Endothelial cell of umbilical vein (primary cell): Measurements from ENCODE around the gene TUSC2. TPM values are rescaled to one million over a fixed set of nuclear protein-coding genes. Genes with fewer than 3 reads are reported as not detected.

Experiments used
- BruUV-seq: library from RNA; stranded (reverse); fragments of 400-500 nt; replicated peaks from 2 replicates; lab custom pipeline; 2021; lab: Mats Ljungman, UMichigan
- CTCF ChIA-PET: fragments of 300-600, 350-600 bp; sonication (Branson Sonifier 250); formaldehyde crosslinking; loops from one replicate; lab custom pipeline; 2021; ENCODE audit warnings: antibody characterized with exemption, inconsistent platforms; lab: Charles Lee
- POLR2A ChIA-PET: fragments of 300-600, 350-600 bp; sonication (Branson Sonifier 250); formaldehyde crosslinking; loops from one replicate; lab custom pipeline; 2021; ENCODE audit warnings: antibody characterized with exemption, inconsistent platforms; lab: Charles Lee
- DNase-seq: peaks from one replicate; pipeline ENCODE4 v3.0.0-alpha.2; 2011; ENCODE audit warnings: low read depth, low spot score
- FAIRE-seq: peaks from 2 replicates; lab custom pipeline; 2011; peaks lifted over from hg19 to GRCh38; lab: Jason Lieb, UNC
- H2AFZ ChIP-seq: 2 replicates; pipeline ENCODE4 v1.6.0; 2012; ENCODE audit warnings: low read depth, low read length, control low read depth, inconsistent platforms
- H3K27ac ChIP-seq: 2 replicates; pipeline ENCODE4 v1.5.1; 2011; ENCODE audit warnings: low read depth, mild to moderate bottlenecking, control low read depth, low read length, moderate library complexity; ENCODE audit not compliant: insufficient read depth
- H3K27me3 ChIP-seq, 2 experiments: 2 replicates each; pipeline versions ENCODE4 v1.6.0 to v1.6.1; 2011; ENCODE audit warnings: low read length in 2 of 2, mixed read lengths in 1 of 2; ENCODE audit not compliant: control insufficient read depth in 2 of 2, insufficient read depth in 2 of 2
- H3K36me3 ChIP-seq, 2 experiments: 2 replicates in 1 of 2; 3 replicates in 1 of 2; pipeline ENCODE4 v1.5.1; 2011; ENCODE audit warnings: low read length in 2 of 2, mild to moderate bottlenecking in 1 of 2, moderate library complexity in 1 of 2; ENCODE audit not compliant: control insufficient read depth in 2 of 2, insufficient read depth in 2 of 2; ENCODE audit errors: extremely low read depth in 1 of 2
- H3K4me1 ChIP-seq: 3 replicates; pipeline ENCODE4 v1.5.1; 2011; ENCODE audit warnings: mild to moderate bottlenecking, low read length; ENCODE audit not compliant: control insufficient read depth, insufficient read depth; ENCODE audit errors: extremely low read depth
- H3K4me2 ChIP-seq: 2 replicates; pipeline ENCODE4 v1.6.1; 2011; ENCODE audit warnings: low read length, control low read depth, mixed read lengths; ENCODE audit not compliant: insufficient read depth
- H3K4me3 ChIP-seq, 3 experiments: fragments of 200-600 bp in 1 of 3; sonication (generic), shearing (Covaris generic) in 1 of 3; replicated peaks in 1 of 3; 2 replicates each; pipeline ENCODE4 v1.5.1; 2011 to 2016; ENCODE audit warnings: control low read depth in 3 of 3, low read length in 3 of 3, mild to moderate bottlenecking in 2 of 3, inconsistent platforms in 1 of 3, low read depth in 1 of 3, moderate library complexity in 1 of 3; ENCODE audit not compliant: insufficient read depth in 1 of 3
- H3K79me2 ChIP-seq: 2 replicates; pipeline ENCODE4 v1.6.0; 2012; ENCODE audit warnings: low read length, inconsistent platforms; ENCODE audit not compliant: control insufficient read depth, insufficient read depth
- H3K9ac ChIP-seq: replicated peaks from 2 replicates; pipeline ENCODE3; 2011; ENCODE audit warnings: low read length, control low read depth; ENCODE audit not compliant: insufficient read depth; ENCODE audit errors: extremely low read depth
- H3K9me1 ChIP-seq: replicated peaks from 3 replicates; pipeline ENCODE4 v1.6.0; 2011; ENCODE audit warnings: mild to moderate bottlenecking, low read length; ENCODE audit not compliant: control insufficient read depth, insufficient read depth; ENCODE audit errors: extremely low read depth
- H3K9me3 ChIP-seq: replicated peaks from 2 replicates; pipeline ENCODE4 v1.5.1; 2012; ENCODE audit warnings: low read length, inconsistent platforms; ENCODE audit not compliant: control insufficient read depth, insufficient read depth
- H4K20me1 ChIP-seq: replicated peaks from 2 replicates; pipeline ENCODE3; 2011; ENCODE audit warnings: mild to moderate bottlenecking, low read length; ENCODE audit not compliant: control insufficient read depth, insufficient read depth; ENCODE audit errors: extremely low read depth
- EZH2 ChIP-seq: IDR thresholded peaks from 2 replicates; pipeline ENCODE4 v1.6.1; 2012; ENCODE audit warnings: borderline replicate concordance, low read depth, mild to moderate bottlenecking, moderate library complexity, low read length, inconsistent platforms; ENCODE audit not compliant: severe bottlenecking
- FOS ChIP-seq: IDR thresholded peaks from 2 replicates; pipeline ENCODE4 v1.6.1; 2011; ENCODE audit warnings: mild to moderate bottlenecking, low read length, moderate library complexity, borderline replicate concordance; ENCODE audit not compliant: insufficient read depth
- GATA2 ChIP-seq: IDR thresholded peaks from 2 replicates; pipeline ENCODE4 v1.7.0; 2011; ENCODE audit warnings: low read depth, mild to moderate bottlenecking, moderate library complexity, mixed read lengths, low read length; ENCODE audit not compliant: insufficient read length, insufficient read depth
- JUN ChIP-seq: IDR thresholded peaks from 2 replicates; pipeline ENCODE4 v1.6.1; 2011; ENCODE audit warnings: borderline replicate concordance, low read depth; ENCODE audit not compliant: insufficient read length, insufficient read depth
- MYC ChIP-seq: IDR thresholded peaks from one replicate; pipeline ENCODE4 v1.6.1; 2011; ENCODE audit warnings: mild to moderate bottlenecking, low read depth, low read length
- POLR2A ChIP-seq: IDR thresholded peaks from 2 replicates; pipeline ENCODE4 v1.6.1; 2012; ENCODE audit warnings: low read depth, mild to moderate bottlenecking, control low read depth, low read length
- POLR2AphosphoS5 ChIP-seq: IDR thresholded peaks from 2 replicates; pipeline ENCODE4 v1.6.1; 2012; ENCODE audit warnings: low read depth, mild to moderate bottlenecking, control low read depth, low read length, moderate library complexity; ENCODE audit not compliant: insufficient read depth
- dilution Hi-C: fragments of 300-500 bp; cut with MboI; formaldehyde crosslinking; loops from one replicate; pipeline ENCODE4 v1.15.0; 2019; ENCODE audit warnings: low sequenced_read_pairs; ENCODE audit not compliant: extremely low pct_ligation_motif_present
- intact Hi-C: fragments of 100-400 bp; cut with micrococcal nuclease; formaldehyde crosslinking; loops from one replicate; pipeline ENCODE4 v1.10.0; 2022
- polyA plus RNA-seq, 4 experiments: library from polyadenylated mRNA; depleted of rRNA in 3 of 4; stranded (reverse) in 3 of 4; unstranded in 1 of 4; fragments of >200 nt; gene quantifications; 2 replicates each; pipeline versions ENCODE4 v1.2.1 to v1.2.3, GENCODE V29; 2011 to 2012; ENCODE audit warnings: missing spikeins in 1 of 4
- total RNA-seq: library from RNA; stranded (reverse); gene quantifications from 2 replicates; pipeline ENCODE4 v1.2.3, GENCODE V29; 2021
- TF ChIP-seq, protein P1 (sequence below): IDR thresholded peaks from 2 replicates; pipeline ENCODE4 v1.6.1; 2011; ENCODE audit not compliant: insufficient read depth, insufficient read length
- TF ChIP-seq, protein P2 (sequence below), 2 donors: IDR thresholded peaks; 1 replicate in 1 of 2; 2 replicates in 1 of 2; pipeline ENCODE4 v1.5.1; 2011; ENCODE audit warnings: low read length in 2 of 2, mild to moderate bottlenecking in 2 of 2, moderate library complexity in 2 of 2, control low read depth in 1 of 2, inconsistent platforms in 1 of 2, low read depth in 1 of 2; ENCODE audit not compliant: insufficient read depth in 1 of 2; ENCODE audit errors: extremely low read depth in 1 of 2

TUSC2 gene
- total and polyA plus RNA-seq, 2 donors (not counting 3 experiments of a cell fraction or from before 2014, with no cell fraction given): 30.0 to 89.0 TPM

DNA sequence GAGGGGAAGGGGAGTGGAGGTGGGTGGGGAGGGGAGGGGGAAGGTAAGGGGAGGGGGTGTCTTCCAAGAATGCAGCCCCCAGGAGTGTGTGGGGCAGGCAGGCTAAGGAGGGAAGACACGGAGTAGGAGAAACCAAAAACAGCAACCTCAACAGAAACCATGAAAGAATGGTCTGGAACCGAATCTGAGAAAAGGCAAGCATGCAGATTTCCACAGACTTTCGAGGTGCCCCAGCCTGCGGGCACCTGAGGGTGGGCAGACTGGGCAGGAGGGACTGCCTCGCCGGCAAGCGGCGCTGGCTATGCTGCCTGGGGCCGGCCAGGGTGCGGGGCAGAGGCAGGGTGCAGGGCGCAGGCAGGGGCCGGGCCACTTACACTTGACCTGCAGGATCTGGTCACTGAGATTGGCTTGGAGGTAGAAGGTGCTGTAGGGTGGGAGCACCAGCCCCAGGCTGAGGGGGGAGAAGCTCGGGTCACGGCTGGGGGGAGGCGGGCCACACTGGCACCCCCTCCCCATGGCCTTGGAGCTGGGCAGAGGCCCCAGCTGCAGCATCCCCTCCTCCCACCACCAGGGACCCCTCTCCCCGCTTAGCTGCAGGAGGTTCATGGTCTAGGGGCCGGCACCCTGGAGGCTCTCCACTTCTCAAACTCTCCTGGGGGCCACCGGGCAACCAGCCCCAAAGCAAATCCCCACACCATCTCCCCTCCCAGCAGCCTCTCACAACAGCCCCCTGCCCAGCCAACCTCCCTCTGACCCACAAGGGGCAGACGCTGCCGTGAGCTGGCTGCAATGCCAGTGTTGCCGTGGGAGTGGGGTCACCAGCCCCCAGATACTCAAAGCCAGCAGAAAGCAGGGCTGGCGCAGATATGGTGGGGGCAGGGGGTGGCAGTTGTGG is 46.6 kb upstream of the TUSC2 start:
- intact Hi-C loops (no loop called here), dilution Hi-C loops (no loop called here)
- no peaks in the 10 kb centered on the region for H3K4me1 ChIP-seq
- ChIA-PET POLR2A (no interaction called here), CTCF (interaction anchor here (0.6 kb wide), 1 partner anchor 168 kb away, joined by 4 read pairs; no protein-coding TSS in a partner anchor)
- no peaks in the 10 kb centered on the region for H3K36me3 ChIP-seq
- no peaks in the 10 kb centered on the region for H3K79me2 ChIP-seq
- H3K9me3 ChIP-seq: no peaks in the 10 kb centered on the region
- no peak overlapping the region for H3K4me3 ChIP-seq
- H3K9ac ChIP-seq: no peak overlapping the region
- no peaks in the 10 kb centered on the region for H3K9me1 ChIP-seq
- DNase-seq (no peak), FAIRE-seq (no peak)
- BruUV-seq: no TSS peak
- H2AFZ ChIP-seq: no peak overlapping the region
- H3K4me2 ChIP-seq: no peak overlapping the region
- TF ChIP-seq FOS: no peak
- TF ChIP-seq GATA2: no peak
- TF ChIP-seq, protein P1, sequence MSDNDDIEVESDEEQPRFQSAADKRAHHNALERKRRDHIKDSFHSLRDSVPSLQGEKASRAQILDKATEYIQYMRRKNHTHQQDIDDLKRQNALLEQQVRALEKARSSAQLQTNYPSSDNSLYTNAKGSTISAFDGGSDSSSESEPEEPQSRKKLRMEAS: no peak
- TF ChIP-seq MYC: no peak
- no peak for TF ChIP-seq EZH2
- no peak for TF ChIP-seq POLR2A
- no peak for TF ChIP-seq POLR2AphosphoS5
- TF ChIP-seq JUN: no peak
- TF ChIP-seq, protein P2, sequence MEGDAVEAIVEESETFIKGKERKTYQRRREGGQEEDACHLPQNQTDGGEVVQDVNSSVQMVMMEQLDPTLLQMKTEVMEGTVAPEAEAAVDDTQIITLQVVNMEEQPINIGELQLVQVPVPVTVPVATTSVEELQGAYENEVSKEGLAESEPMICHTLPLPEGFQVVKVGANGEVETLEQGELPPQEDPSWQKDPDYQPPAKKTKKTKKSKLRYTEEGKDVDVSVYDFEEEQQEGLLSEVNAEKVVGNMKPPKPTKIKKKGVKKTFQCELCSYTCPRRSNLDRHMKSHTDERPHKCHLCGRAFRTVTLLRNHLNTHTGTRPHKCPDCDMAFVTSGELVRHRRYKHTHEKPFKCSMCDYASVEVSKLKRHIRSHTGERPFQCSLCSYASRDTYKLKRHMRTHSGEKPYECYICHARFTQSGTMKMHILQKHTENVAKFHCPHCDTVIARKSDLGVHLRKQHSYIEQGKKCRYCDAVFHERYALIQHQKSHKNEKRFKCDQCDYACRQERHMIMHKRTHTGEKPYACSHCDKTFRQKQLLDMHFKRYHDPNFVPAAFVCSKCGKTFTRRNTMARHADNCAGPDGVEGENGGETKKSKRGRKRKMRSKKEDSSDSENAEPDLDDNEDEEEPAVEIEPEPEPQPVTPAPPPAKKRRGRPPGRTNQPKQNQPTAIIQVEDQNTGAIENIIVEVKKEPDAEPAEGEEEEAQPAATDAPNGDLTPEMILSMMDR (IDR thresholded peaks at IDR 0.05; ENCODE audit: extremely low read depth in 1 of 2, insufficient read depth in 1 of 2, low read depth in 1 of 2, low read length in 2 of 2): no peak
- H3K27me3 ChIP-seq: peaks cover 0 to 2% of the 10 kb centered on the region in 2 experiments
- no peak overlapping the region for H3K27ac ChIP-seq
- H4K20me1 ChIP-seq: no peaks in the 10 kb centered on the region
